Measurements from ENCODE around the gene RYR2.

The RYR2 gene

DNA sequence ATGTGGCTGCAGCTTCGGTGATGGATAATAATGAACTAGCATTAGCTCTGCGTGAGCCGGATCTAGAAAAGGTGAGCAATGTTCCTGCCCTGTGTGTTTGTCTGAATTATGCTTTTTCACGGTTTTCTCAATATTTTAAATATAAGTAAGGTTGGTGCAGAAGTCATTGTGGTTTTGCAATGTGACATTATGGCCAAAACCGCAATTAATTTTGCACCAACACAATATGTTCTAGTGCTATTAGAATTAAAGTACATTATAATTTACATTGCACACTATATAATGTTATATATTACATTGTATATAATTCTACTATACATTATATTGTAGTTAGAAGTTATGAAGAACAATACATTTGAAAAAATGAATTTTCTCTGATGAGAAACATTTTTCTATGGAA lies 592.9 kb downstream of the RYR2 start:
- no peak for DNase-seq (ENCODE audit: low spot score)

DNA sequence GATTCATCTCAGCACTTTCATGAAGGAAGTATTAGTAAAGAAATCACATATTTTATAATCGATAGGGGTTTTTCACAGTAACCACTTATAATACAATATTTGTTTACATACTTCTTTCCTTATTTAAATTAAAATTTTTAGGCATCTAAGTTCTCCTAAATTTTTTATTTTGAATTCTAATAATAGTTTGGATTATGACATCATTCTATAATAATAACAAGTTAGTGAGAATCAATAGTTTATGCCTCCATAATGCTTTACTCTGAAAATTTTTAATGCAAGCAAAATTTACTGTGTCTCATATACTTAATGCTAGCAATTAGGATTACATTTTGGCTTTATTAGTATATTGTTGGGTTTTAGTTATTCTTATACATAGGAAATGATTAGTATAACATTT lies 596.6 kb downstream of the RYR2 start:
- TF ChIP-seq, protein P1, sequence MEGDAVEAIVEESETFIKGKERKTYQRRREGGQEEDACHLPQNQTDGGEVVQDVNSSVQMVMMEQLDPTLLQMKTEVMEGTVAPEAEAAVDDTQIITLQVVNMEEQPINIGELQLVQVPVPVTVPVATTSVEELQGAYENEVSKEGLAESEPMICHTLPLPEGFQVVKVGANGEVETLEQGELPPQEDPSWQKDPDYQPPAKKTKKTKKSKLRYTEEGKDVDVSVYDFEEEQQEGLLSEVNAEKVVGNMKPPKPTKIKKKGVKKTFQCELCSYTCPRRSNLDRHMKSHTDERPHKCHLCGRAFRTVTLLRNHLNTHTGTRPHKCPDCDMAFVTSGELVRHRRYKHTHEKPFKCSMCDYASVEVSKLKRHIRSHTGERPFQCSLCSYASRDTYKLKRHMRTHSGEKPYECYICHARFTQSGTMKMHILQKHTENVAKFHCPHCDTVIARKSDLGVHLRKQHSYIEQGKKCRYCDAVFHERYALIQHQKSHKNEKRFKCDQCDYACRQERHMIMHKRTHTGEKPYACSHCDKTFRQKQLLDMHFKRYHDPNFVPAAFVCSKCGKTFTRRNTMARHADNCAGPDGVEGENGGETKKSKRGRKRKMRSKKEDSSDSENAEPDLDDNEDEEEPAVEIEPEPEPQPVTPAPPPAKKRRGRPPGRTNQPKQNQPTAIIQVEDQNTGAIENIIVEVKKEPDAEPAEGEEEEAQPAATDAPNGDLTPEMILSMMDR (IDR thresholded peaks at IDR 0.05; ENCODE audit: borderline replicate concordance, control extremely low read depth, extremely low read depth, insufficient read depth, missing control alignments), result no peak
- DNase-seq (ENCODE audit: low spot score), result no peak
- in situ Hi-C loops (cut with MboI; ENCODE audit: low sequenced_read_pairs, unreplicated experiment), result no loop called here

More for the DNA sequence above, 592.9 kb downstream of the RYR2 start:
- TF ChIP-seq, protein P1 (IDR thresholded peaks at IDR 0.05; ENCODE audit: borderline replicate concordance, control extremely low read depth, extremely low read depth, insufficient read depth, missing control alignments), result no peak
- in situ Hi-C loops (cut with MboI; ENCODE audit: low sequenced_read_pairs, unreplicated experiment), result no loop called here

DNA sequence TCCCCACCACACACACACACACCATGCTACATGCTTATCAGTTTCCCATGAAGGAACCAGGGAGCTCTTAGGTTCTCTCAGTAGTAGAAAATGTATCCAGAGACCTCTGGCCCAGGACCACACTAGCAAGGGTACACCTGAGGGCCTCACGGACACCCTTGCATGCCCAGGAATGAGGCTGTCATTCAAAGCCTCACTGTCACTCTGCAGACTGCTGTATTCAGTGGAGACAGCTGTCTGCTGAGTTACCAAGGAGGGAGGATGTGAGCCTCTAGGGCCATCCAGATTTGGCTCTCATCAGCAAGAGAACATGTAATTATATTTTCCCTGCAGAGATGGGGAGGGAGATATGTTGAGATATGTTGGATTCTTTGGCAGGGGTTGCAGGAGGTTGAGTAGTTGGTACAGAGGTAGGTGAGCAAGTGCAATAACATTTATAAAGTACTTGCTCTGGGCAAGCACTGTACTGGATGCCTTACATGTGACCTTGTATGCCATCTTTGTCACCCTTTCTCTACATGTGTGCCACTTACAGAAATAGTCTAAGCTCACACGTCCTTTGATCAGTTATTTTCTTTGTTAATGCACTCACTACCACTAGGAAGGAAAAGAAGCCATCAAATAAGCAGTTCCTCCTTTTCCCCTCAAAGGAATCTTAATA lies 598.2 kb downstream of the RYR2 start:
- DNase-seq (ENCODE audit: low spot score), result no peak
- in situ Hi-C loops (cut with MboI; ENCODE audit: low sequenced_read_pairs, unreplicated experiment), result no loop called here
- TF ChIP-seq, protein P1 (IDR thresholded peaks at IDR 0.05; ENCODE audit: borderline replicate concordance, control extremely low read depth, extremely low read depth, insufficient read depth, missing control alignments), result no peak

- in situ Hi-C loops (cut with MboI; ENCODE audit: low sequenced_read_pairs, unreplicated experiment), result no loop called here
Observed at GRCh38 chr1:237640966-237641365, 599.0 kb downstream of the RYR2 start.

GRCh38 chr1:237650809-237651208 lies 608.8 kb downstream of the RYR2 start:
- no peak for DNase-seq (ENCODE audit: low spot score)
- in situ Hi-C loops (cut with MboI; ENCODE audit: low sequenced_read_pairs, unreplicated experiment), result no loop called here
- TF ChIP-seq, protein P1 (IDR thresholded peaks at IDR 0.05; ENCODE audit: borderline replicate concordance, control extremely low read depth, extremely low read depth, insufficient read depth, missing control alignments), result no peak

More at GRCh38 chr1:237640966-237641365, 599.0 kb downstream of the RYR2 start:
- no peak for DNase-seq (ENCODE audit: low spot score)
- TF ChIP-seq, protein P1 (IDR thresholded peaks at IDR 0.05; ENCODE audit: borderline replicate concordance, control extremely low read depth, extremely low read depth, insufficient read depth, missing control alignments), result no peak

GRCh38 chr1:237655778-237656177 lies 613.8 kb downstream of the RYR2 start:
- TF ChIP-seq, protein P1 (IDR thresholded peaks at IDR 0.05; ENCODE audit: borderline replicate concordance, control extremely low read depth, extremely low read depth, insufficient read depth, missing control alignments), result no peak
- in situ Hi-C loops (cut with MboI; ENCODE audit: low sequenced_read_pairs, unreplicated experiment), result no loop called here
- DNase-seq (ENCODE audit: low spot score), result no peak
